Stomach (tissue), 4 donors: ENCODE results near the gene INTU.

Experiments
- POLR2A ChIP-seq, 4 donors: fragments of 450-650 bp; IDR thresholded peaks; one replicate each; pipeline ENCODE4 v1.6.1; 2016; ENCODE audit warnings: antibody characterized with exemption in 4 of 4, control low read depth in 2 of 4, mild to moderate bottlenecking in 1 of 4, moderate library complexity in 1 of 4
- TF ChIP-seq, protein P1 (sequence below), 7 experiments: fragments of 450-650 bp in 4 of 7; fragments of 200-600 bp in 3 of 7; sonication (generic) in 3 of 7; IDR thresholded peaks; one replicate each; pipeline ENCODE4 v1.5.1; 2016 to 2019; ENCODE audit warnings: antibody characterized with exemption in 7 of 7, control low read depth in 2 of 7, mild to moderate bottlenecking in 1 of 7

DNA sequence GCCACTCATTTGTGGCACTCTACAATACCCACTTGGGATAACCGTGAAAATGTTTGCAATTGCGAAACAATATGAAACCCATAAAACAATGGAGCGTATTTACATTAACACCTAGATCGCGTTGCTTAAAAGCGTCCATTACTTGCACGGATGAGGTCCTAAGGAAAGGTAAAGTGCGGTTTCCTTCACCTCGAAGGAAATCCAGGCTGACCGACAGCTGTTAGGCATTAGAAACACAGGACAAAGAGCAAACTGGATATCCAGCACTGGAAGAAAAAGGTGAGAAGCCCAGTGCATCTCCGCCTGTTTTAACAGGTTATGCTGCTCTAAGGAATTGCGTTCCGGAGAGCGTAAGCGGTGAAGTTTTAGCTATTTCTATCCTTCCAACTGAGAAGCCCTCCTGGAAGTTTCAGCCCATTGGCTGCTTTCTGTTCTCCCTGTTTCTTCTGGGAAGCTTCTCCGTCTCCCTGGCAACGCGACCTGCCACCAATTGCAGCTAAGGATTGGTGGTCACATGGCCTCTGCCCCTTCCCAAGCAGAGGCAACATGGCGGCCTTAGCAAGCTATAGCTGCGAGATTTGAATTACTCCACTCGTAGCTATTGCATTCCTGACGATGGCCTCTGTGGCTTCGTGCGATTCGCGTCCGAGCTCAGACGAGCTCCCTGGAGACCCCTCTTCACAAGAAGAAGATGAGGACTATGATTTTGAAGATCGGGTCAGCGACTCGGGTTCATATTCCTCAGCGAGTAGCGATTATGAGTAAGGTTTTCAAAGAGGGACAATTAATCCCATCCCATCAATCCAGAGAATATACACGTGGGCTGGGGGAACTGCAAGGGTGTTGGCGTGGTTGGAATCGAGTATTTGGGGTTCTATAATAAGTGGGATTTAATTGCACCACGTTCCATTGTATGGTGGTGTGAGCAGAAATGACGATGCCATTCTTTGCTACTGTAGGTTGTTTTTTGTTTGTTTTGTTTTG lies at the start of gene INTU:
- TF ChIP-seq, protein P1, sequence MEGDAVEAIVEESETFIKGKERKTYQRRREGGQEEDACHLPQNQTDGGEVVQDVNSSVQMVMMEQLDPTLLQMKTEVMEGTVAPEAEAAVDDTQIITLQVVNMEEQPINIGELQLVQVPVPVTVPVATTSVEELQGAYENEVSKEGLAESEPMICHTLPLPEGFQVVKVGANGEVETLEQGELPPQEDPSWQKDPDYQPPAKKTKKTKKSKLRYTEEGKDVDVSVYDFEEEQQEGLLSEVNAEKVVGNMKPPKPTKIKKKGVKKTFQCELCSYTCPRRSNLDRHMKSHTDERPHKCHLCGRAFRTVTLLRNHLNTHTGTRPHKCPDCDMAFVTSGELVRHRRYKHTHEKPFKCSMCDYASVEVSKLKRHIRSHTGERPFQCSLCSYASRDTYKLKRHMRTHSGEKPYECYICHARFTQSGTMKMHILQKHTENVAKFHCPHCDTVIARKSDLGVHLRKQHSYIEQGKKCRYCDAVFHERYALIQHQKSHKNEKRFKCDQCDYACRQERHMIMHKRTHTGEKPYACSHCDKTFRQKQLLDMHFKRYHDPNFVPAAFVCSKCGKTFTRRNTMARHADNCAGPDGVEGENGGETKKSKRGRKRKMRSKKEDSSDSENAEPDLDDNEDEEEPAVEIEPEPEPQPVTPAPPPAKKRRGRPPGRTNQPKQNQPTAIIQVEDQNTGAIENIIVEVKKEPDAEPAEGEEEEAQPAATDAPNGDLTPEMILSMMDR (IDR thresholded peaks at IDR 0.05): no peak
- TF ChIP-seq POLR2A (IDR thresholded peaks at IDR 0.05): no peak
